ENCODE data around the gene FUT3.

- TF ChIP-seq POLR2A (IDR thresholded peaks at IDR 0.05): no peak
- TF ChIP-seq CTCF (IDR thresholded peaks at IDR 0.05): no peak
Measured at GRCh38 chr19:5808120-5808816, 43.0 kb downstream of the FUT3 start.
